IPS-18c (cell line): ENCODE data around the gene CCDC89.
"Not testable (repeated sequence)": the region's sequence is repeated elsewhere in the genome, so short reads cannot be mapped to it uniquely, and the experiment has no call there.

ENCODE experiments used
- H3K4me3 ChIP-seq: 2 replicates; pipeline ENCODE4 v1.7.0; 2013; ENCODE audit warnings: low read depth, mild to moderate bottlenecking, low read length, moderate library complexity; ENCODE audit not compliant: insufficient read depth
- H3K9me3 ChIP-seq: one replicate; pipeline ENCODE4 v1.6.1; 2013; ENCODE audit warnings: mild to moderate bottlenecking, low read length, moderate library complexity; ENCODE audit not compliant: control insufficient read depth, insufficient read depth

Gene CCDC89

DNA sequence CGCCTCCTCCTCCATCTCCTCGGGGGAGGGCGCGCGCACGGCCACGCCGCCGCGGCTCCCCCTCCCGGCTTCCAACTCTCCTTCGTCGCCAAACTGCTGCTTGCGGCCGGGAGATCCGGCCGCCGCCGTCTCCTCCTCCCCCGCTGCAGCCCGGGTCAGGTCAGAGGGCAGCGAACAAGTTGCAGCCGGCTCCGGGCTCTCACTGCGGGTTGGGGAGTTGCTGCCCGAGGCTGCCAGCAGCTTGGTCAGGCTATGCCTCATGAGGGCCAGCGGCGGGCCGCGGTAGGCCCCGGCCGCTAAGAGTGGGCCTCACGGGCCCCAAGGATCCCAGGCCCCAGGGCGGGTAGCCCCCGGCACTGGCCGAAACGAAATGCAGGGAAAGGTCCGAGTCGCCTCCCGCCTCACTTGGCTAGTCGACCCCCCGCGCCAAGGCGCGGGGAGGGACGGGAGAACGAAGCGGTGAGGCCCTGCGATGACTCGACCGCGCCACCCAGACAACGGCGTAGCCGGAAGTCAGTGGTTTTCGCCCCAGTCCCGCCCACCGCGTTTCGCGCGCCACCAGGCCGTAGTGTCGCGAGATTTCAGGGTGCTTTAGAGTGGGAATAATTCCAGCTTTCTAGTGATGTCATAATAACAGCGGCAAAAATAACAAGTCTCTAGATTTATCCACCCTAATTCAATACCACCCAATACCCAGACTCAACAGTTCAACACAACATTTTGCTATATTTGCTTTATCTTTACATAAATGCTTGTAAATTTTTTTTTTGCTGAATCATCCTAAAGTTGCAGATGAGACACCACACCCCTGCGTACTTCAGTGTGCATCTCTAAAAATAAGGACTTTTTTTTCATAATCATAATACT, 21.1 kb downstream of the CCDC89 start, which contains the start of gene CREBZF:
Gene CREBZF (minus strand): TSS at position 515 of the 867 bp plus-strand sequence. CDS start 254 bp downstream, at position 261.
- Histone ChIP-seq H3K4me3 (peak within 1 kb of the TSS; percentile 97), H3K9me3 (no peaks in the 10 kb centered on the region)

DNA sequence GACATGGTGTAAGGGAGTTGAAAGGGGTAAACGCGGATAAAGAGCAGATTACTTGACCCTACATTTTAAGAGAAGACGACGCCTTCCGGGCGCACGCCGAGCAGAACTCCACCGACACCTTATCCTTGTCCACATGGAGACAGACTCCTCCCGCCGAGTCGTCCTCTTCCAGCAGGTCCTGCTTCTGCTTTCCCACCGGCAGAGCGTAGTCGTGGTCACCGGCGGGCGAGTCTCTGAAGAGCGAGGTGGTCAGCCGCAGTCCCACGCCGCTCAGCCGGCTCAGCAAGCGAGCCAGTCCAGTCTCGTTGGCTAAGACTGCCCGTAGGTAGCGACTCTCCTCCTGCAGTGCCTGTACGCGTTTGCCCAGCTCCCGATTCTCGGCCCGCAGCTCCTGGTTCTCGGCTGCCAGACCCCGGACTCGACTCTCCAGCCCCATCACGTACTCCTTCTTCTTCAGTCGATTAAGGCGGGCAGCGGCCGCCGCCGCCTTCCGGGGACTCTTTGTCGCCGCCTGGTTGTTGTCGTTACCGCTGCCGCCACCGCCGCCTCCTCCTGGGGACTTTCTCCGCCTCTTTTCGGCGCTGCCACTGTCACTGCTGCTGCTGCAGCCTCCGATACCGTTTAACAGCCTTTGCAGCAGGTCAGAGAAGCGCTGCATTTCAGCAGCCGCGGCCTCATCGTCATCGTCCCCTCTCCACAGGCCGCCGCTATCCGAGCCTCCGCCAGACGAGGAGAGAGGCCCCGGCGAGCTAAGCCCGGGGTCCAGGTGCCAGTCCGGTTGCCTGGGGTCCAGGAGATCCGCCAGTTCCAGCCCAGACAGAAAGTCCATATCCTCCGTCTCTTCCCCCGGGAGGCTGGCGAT, 22.0 kb downstream of the CCDC89 start:
- no peaks in the 10 kb centered on the region for H3K9me3 ChIP-seq
- peak overlapping the region; percentile 97 for H3K4me3 ChIP-seq

- no peaks in the 10 kb centered on the region for H3K9me3 ChIP-seq
- H3K4me3 ChIP-seq, result peak overlapping the region; percentile 97
These were observed 22.8 kb downstream of the CCDC89 start for GRCh38 chr11:85663080-85663752.

DNA sequence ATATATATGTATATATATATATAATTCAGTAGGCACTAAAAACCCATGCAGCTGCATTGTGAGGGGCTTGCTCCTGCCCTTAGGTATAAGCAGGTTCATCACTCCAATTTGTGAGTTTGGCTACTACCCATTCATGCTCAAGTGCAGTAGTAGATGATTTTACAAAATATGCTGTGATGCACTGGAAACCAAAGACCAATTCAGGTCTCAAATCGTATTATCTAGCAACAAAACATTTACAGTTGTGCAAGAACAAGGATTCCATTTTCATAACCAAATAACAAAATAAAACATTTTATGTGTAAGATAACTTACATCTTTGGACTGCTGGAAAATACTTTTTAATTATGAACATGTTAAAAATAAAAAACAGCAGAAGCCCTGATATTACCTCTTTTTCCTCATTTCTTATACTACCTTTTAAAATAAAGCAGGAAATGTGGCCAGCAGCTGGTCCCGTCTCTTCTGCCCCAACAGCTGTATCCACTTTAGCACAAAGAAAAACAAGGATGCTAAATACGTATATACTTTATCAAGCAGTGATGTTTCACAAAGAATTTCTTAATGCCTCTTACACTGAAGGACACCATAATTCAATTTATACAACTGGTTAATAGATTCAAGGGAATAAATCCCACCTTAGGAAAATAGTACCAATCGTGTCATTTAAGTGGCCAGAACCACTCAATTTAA, 23.9 kb downstream of the CCDC89 start:
- H3K4me3 ChIP-seq, result peak overlapping the region; percentile 17
- no peaks in the 10 kb centered on the region for H3K9me3 ChIP-seq

GRCh38 chr11:85658180-85658579, 27.8 kb downstream of the CCDC89 start:
- Histone ChIP-seq H3K4me3 (no peak overlapping the region), H3K9me3 (no peaks in the 10 kb centered on the region)

DNA sequence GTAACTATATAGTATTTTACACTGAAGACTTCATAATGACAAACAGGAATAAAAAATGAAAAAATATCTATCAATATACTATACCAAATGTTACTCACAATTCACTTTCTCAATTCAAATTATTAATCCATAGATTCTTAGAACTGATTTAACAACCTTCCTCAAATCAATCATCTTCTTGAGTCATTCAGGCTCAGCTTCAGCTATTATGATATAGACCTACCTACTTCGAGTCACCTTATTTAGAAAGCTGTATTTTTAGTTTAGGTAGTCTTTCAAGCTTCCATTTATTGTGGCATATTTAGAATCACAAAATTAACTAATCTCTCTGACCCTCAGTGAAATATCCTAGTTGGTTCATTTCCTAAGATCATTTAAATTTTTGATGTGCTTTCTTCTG, 29.2 kb downstream of the CCDC89 start:
- Histone ChIP-seq H3K9me3 (no peaks in the 10 kb centered on the region), H3K4me3 (no peak overlapping the region)

GRCh38 chr11:85654343-85654742, 31.7 kb downstream of the CCDC89 start:
- H3K9me3 ChIP-seq, H3K4me3 ChIP-seq: not testable (repeated sequence)

GRCh38 chr11:85652786-85653447, 33.1 kb downstream of the CCDC89 start:
- Histone ChIP-seq H3K9me3 (no peaks in the 10 kb centered on the region), H3K4me3 (no peak overlapping the region)

- no peak overlapping the region for H3K4me3 ChIP-seq
These were observed 34.9 kb downstream of the CCDC89 start for GRCh38 chr11:85651118-85651517.

DNA sequence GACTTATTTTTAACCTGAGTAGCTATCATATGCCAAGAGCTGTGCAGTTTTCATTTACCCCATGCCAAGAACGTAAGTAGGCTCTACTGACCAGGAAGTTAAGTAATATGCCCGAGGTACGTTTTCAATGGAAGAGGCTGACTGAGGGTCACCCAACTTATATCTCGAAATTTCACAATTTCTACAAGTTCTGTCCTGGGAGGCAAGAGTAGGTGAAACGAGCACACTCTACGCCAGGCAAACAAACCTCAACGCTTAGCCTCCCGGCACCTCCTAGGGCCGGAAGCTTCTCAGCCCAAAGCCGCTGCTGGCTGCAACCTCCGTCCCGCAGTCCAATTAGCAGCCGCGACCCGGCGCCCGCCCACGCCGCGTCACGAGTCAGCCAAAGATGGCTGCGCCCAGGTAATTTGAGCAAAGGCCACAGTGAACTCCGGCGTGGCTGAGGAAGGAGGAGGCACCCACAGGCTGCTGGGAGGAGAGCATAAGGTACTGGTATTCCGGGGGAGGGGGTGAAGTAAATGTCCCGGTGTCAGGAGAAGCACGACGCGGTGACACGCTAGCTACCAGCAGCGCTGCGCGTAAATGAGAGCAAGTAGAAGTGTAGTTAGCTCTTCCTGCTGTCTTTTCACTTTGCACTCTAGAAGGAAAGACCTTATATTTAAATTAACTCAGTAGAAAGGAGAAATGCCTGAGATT, 38.2 kb downstream of the CCDC89 start, which contains the start of gene TMEM126A:
Gene TMEM126A (plus strand): TSS at position 364 of the 696 bp plus-strand sequence. CDS start 2,289 bp downstream, outside the sequence.
- Histone ChIP-seq H3K4me3 (peak within 1 kb of the TSS; percentile 77), H3K9me3 (no peaks in the 10 kb centered on the region)

More at GRCh38 chr11:85651118-85651517, 34.9 kb downstream of the CCDC89 start:
- H3K9me3 ChIP-seq, result no peaks in the 10 kb centered on the region

GRCh38 chr11:85647078-85647477, 38.9 kb downstream of the CCDC89 start:
- Histone ChIP-seq H3K4me3 (peak overlapping the region; percentile 77), H3K9me3 (no peaks in the 10 kb centered on the region)

- Histone ChIP-seq H3K9me3 (no peaks in the 10 kb centered on the region), H3K4me3 (no peak overlapping the region)
These were observed 42.8 kb downstream of the CCDC89 start for GRCh38 chr11:85643191-85643614.

DNA sequence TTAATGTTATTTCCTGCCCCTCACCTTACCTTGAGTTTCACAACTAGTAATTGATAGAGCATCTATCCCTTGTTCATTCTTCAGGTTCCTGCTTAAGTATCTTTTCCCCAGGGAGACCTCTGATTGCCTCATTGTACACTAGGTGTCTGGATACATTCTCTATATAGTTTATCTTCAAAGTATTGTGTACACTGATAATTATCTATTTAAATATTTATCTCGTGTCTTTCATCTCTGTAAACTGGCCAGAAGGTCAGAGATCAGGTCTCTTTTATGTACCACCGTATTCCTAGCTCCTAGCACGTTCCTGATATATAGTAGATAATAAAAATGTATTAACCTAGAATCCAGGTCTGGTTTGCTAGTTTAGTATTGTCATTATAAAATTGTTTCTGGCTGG, 51.2 kb downstream of the CCDC89 start:
- H3K9me3 ChIP-seq, result no peaks in the 10 kb centered on the region
- H3K4me3 ChIP-seq, result no peak overlapping the region
